ENCODE data around the gene ENTPD8. TPM values are rescaled to one million over a fixed set of nuclear protein-coding genes. Genes with fewer than 3 reads are reported as not detected.

Gene ENTPD8
- total RNA-seq, 2 experiments from 2014 or later: not detected

DNA sequence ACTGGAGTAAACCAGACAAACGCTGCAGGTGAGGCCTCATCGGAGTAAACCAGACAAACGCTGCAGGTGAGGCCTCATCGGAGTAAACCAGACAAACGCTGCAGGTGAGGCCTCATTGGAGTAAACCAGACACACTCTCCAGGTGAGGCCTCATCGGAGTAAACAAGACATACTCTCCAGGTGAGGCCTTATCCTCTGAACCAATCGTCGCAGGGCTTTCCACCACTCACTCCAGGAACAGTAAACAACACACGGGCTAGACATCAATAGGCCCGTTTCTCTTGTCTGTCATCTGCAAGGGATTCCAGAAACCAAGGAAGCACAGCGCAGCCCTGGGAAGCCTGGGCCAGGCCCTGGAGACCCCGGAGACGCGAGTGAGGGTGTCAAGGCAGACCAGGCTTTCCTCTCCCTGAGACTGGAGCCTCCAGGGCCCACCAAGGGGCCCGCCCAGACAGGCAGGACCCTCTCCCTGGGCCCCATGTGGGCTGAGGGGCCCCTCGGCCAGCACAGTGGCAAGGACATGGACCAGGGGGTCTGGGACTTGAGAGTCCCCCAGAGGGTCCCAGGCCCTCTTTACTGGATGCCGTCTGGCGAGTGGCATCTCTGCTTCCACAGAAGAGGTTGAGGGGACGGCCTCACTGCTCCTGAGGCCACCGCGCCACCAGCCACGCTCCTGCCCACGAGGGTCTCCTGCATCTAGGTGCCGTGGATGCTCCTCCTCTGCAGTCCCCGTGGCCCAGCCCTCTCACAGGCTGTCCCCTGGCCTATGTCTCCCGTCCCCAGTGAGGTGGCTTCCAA lies 44.4 kb upstream of the ENTPD8 start:
- H3K9me3 ChIP-seq (ENCODE audit: low read length): no peaks in the 10 kb centered on the region
- H3K9me2 ChIP-seq (ENCODE audit: insufficient read depth, low read length): no peaks in the 10 kb centered on the region
- CTCF ChIA-PET (ENCODE audit: unreplicated experiment): no interaction called here
- intact Hi-C loops (cut with micrococcal nuclease; ENCODE audit: unreplicated experiment): no loop called here
- no TSS peak for BruUV-seq (replicated peaks)
- POLR2A ChIA-PET: no interaction called here
- H3K4me1 ChIP-seq (ENCODE audit: insufficient read depth, low read length, poor library complexity, severe bottlenecking): no peaks in the 10 kb centered on the region
- H3K4me3 ChIP-seq (ENCODE audit: low read depth, low read length, poor library complexity, severe bottlenecking): no peak overlapping the region
- H3K4me2 ChIP-seq (ENCODE audit: low read length): no peak overlapping the region
- H3K36me3 ChIP-seq (ENCODE audit: insufficient read depth, low read length): no peaks in the 10 kb centered on the region
- TF ChIP-seq CTCF (conservative IDR thresholded peaks at IDR 0.05; ENCODE audit: low read length) (no peak), EZH2phosphoT487 (IDR thresholded peaks at IDR 0.05; ENCODE audit: borderline replicate concordance, low read depth, low read length) (no peak)
- H2AFZ ChIP-seq (ENCODE audit: low read length): no peak overlapping the region
- no peaks in the 10 kb centered on the region for H4K20me1 ChIP-seq (ENCODE audit: insufficient read depth, low read length)
- no peak for DNase-seq (ENCODE audit: low spot score)
- no peaks in the 10 kb centered on the region for H3K79me2 ChIP-seq (ENCODE audit: insufficient read depth, low read depth, low read length)
- no peak overlapping the region for H3K27ac ChIP-seq (ENCODE audit: low read depth, low read length, poor library complexity, severe bottlenecking)

DNA sequence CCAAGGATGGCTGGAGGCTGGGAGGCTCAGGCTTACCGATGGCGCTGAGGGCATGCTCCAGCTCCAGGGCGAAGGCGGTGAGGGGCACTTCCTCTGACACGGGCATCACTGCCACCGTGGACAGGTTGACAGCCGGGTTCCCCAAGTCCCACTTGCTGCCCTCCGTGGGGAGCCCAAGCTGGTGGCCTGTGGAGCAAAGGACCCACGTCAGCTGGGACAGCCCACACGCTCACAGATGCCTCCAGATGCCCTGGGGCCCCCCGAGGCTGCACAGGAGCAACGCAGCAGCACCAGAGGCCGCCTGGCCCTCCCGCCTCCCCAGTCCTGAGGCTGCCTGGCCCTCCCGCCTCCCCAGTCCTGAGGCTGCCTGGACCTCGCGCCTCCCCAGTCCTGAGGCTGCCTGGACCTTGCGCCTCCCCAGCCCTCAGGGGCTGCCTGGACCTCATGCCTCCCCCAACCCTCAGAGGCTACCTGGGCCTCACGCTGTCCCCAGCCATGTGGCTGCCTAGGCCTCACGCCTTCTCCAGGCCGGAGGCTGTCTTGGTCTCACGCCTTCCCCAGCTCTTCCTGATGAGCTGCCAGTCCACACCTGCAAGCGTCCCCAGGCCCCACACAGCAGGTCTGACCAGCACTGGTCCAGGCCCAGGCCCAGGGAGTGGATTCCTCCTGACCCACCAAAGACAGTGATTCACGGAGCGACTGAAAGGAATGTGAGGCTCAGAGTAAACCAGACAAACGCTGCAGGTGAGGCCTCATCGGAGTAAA lies 43.6 kb upstream of the ENTPD8 start:
- Histone ChIP-seq H4K20me1 (ENCODE audit: insufficient read depth, low read length) (no peaks in the 10 kb centered on the region), H3K36me3 (ENCODE audit: insufficient read depth, low read length) (no peaks in the 10 kb centered on the region), H3K4me3 (ENCODE audit: low read depth, low read length, poor library complexity, severe bottlenecking) (no peak overlapping the region), H3K4me1 (ENCODE audit: insufficient read depth, low read length, poor library complexity, severe bottlenecking) (no peaks in the 10 kb centered on the region), H2AFZ (ENCODE audit: low read length) (no peak overlapping the region), H3K79me2 (ENCODE audit: insufficient read depth, low read depth, low read length) (no peaks in the 10 kb centered on the region), H3K4me2 (ENCODE audit: low read length) (no peak overlapping the region), H3K27ac (ENCODE audit: low read depth, low read length, poor library complexity, severe bottlenecking) (no peak overlapping the region), H3K9me3 (ENCODE audit: low read length) (no peaks in the 10 kb centered on the region), H3K9me2 (ENCODE audit: insufficient read depth, low read length) (no peaks in the 10 kb centered on the region)
- no peak for DNase-seq (ENCODE audit: low spot score)
- intact Hi-C loops (cut with micrococcal nuclease; ENCODE audit: unreplicated experiment): no loop called here
- BruUV-seq (replicated peaks): no TSS peak
- TF ChIP-seq CTCF (conservative IDR thresholded peaks at IDR 0.05; ENCODE audit: low read length) (no peak), EZH2phosphoT487 (IDR thresholded peaks at IDR 0.05; ENCODE audit: borderline replicate concordance, low read depth, low read length) (no peak)
- CTCF ChIA-PET (ENCODE audit: unreplicated experiment): no interaction called here
- POLR2A ChIA-PET: no interaction called here
